Measurements from ENCODE around the gene NR6A1.

Gene NR6A1

DNA sequence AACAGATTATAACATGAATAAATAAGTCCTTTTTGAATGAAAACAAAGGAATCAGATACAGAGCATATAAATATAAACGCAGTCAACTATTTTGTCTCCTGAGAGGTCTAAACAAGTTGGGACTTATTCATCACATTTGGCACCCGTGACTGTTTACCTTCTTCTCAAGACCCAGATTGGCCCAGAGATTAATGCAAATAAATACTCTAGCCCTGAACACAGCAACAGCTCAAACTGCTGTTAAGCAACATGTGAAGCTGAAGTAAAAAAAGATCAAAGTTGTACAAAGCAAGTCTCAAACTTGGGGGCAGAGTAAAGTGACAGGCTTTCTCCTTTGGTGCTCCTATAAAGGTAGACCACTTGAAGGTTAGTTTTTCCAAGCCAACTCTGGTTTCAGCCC is 168.9 kb downstream of the NR6A1 start:
- TF ChIP-seq, protein P1, sequence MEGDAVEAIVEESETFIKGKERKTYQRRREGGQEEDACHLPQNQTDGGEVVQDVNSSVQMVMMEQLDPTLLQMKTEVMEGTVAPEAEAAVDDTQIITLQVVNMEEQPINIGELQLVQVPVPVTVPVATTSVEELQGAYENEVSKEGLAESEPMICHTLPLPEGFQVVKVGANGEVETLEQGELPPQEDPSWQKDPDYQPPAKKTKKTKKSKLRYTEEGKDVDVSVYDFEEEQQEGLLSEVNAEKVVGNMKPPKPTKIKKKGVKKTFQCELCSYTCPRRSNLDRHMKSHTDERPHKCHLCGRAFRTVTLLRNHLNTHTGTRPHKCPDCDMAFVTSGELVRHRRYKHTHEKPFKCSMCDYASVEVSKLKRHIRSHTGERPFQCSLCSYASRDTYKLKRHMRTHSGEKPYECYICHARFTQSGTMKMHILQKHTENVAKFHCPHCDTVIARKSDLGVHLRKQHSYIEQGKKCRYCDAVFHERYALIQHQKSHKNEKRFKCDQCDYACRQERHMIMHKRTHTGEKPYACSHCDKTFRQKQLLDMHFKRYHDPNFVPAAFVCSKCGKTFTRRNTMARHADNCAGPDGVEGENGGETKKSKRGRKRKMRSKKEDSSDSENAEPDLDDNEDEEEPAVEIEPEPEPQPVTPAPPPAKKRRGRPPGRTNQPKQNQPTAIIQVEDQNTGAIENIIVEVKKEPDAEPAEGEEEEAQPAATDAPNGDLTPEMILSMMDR (IDR thresholded peaks at IDR 0.05; ENCODE audit: low read depth, low read length, missing control alignments): no peak
- H3K4me3 ChIP-seq (ENCODE audit: low read depth, low read length): no peak overlapping the region
- DNase-seq (ENCODE audit: low read depth): no peak
- in situ Hi-C loops (cut with HindIII; ENCODE audit: low sequenced_read_pairs): no loop called here

DNA sequence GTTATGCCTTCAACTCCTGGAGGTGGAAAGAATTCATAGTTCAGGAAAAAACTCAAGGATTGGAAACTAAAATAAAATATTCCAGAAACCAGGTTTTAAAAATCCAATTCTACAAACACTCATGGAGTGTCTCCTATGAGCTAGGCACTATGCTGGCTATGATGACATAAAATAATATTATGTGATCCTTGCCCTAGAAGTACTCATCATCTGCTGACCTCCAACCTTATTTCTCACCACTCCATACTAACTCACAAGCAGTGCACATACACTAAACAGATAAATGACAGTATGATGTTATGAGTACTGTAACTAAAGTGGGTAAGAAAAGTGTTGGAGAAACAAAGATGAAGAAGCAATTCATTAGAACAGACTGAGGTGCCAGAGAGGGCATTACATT is 170.7 kb downstream of the NR6A1 start:
- TF ChIP-seq, protein P1 (IDR thresholded peaks at IDR 0.05; ENCODE audit: low read depth, low read length, missing control alignments): no peak
- no peak for DNase-seq (ENCODE audit: low read depth)
- in situ Hi-C loops (cut with HindIII; ENCODE audit: low sequenced_read_pairs): no loop called here
- H3K4me3 ChIP-seq (ENCODE audit: low read depth, low read length): no peak overlapping the region

DNA sequence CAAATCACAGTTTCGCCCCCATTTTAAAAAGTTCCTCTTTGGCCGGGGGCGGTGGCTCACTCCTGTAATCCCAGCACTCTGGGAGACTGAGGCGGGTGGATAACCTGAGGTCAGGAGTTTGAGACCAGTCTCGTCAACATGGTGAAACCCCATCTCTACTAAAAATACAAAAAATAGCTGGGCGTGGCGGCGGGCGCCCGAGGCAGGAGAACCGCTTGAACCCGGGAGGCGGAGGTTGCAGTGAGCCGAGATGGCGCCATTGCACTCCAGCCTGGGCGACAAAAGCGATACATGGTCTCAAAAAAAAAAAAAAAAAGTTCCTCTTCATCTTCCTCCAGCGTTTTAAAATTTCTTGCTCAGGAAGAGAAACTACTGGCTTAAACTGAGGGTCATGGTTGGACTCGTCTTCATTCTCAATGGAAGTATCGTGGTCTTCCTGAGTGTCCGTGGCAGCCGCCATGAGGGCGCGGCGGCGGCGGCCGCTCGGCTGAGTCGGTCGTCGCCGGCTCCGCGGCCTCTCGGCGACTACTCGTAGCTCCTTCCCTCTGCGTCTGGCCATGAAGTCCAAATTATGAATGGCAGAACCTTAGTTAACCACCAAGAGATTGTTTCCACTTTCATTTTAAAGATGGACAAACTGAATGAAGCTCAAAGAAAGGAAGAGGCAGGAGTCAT is 171.9 kb downstream of the NR6A1 start:
- TF ChIP-seq, protein P1 (IDR thresholded peaks at IDR 0.05; ENCODE audit: low read depth, low read length, missing control alignments): no peak
- no peak overlapping the region for H3K4me3 ChIP-seq (ENCODE audit: low read depth, low read length)
- DNase-seq (ENCODE audit: low read depth): no peak
- in situ Hi-C loops (cut with HindIII; ENCODE audit: low sequenced_read_pairs): no loop called here

- in situ Hi-C loops (cut with HindIII; ENCODE audit: low sequenced_read_pairs): no loop called here
- H3K4me3 ChIP-seq (ENCODE audit: low read depth, low read length): no peak overlapping the region
- no peak for DNase-seq (ENCODE audit: low read depth)
- TF ChIP-seq, protein P1 (IDR thresholded peaks at IDR 0.05; ENCODE audit: low read depth, low read length, missing control alignments): no peak
These were observed 173.1 kb downstream of the NR6A1 start for GRCh38 chr9:124598048-124598447.

DNA sequence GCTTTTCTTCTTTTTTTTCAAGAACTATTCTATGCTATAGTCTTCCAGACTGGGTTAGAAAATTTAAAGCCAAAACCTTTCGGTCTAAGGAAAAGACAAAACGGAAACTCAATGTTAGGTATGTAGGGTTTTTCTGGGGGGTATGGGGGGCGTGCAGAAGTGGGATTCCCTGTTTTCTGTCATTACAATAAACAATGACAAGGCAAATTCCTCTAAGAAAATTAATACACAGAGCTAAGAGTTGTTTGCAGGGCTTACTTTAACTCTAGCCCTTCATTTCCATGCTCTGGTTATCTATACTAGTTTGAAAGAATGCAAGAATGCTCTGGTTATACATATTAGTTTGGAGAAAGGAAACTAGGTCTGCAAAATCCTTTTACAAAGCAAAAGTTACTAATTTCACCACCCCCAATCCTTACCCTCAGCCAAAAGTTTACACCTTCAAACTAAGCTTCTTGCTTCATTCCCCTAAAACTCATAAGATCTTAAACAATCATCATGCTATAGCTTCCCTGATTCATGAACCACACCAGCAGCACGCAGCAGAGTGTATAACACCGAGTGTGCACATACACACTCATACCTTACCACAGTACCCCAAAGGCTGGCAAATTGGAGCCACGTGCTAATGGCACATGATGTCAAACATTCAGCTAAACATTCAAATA is 174.8 kb downstream of the NR6A1 start:
- in situ Hi-C loops (cut with HindIII; ENCODE audit: low sequenced_read_pairs): no loop called here
- no peak overlapping the region for H3K4me3 ChIP-seq (ENCODE audit: low read depth, low read length)
- no peak for DNase-seq (ENCODE audit: low read depth)
- TF ChIP-seq, protein P1 (IDR thresholded peaks at IDR 0.05; ENCODE audit: low read depth, low read length, missing control alignments): no peak

GRCh38 chr9:124595743-124596142 is 175.4 kb downstream of the NR6A1 start:
- no peak for DNase-seq (ENCODE audit: low read depth)
- in situ Hi-C loops (cut with HindIII; ENCODE audit: low sequenced_read_pairs): no loop called here
- TF ChIP-seq, protein P1 (IDR thresholded peaks at IDR 0.05; ENCODE audit: low read depth, low read length, missing control alignments): no peak
- no peak overlapping the region for H3K4me3 ChIP-seq (ENCODE audit: low read depth, low read length)

Measured in astrocyte of the cerebellum (primary cell).